K562 (cell line): ENCODE data around the gene DNM1. TPM values are rescaled to one million over a fixed set of nuclear protein-coding genes. Genes with fewer than 3 reads are reported as not detected.

Experiments
- ATAC-seq: fragments of 200-7000 bp; cut with Tn5 transposase; 3 replicates; pipeline ENCODE4 v1.9.1; 2020; ENCODE audit warnings: moderate library complexity
- BruUV-seq: library from RNA; stranded (reverse); fragments of 400-500 nt; replicated peaks from 2 replicates; lab custom pipeline; 2021; lab: Mats Ljungman, UMichigan
- CTCF ChIA-PET: fragments of 300-600 bp; formaldehyde crosslinking; extraction: SDS; loops from one replicate; lab custom pipeline; 2021; ENCODE audit warnings: low intra/inter-chr PET ratio; lab: Yijun Ruan, JAX
- POLR2A ChIA-PET: fragments of 300-600, 350-650 bp; sonication (Branson Sonifier 250); formaldehyde crosslinking; extraction: SDS; loops from one replicate; lab custom pipeline; 2021; ENCODE audit warnings: antibody characterized with exemption, inconsistent platforms; lab: Yijun Ruan, JAX
- DNase-seq, 4 experiments: peaks; one replicate each; pipeline versions ENCODE4 v3.0.0 to v3.0.0-alpha.2; 2011 to 2018; ENCODE audit warnings: low spot score in 3 of 4, mixed read lengths in 3 of 4; ENCODE audit errors: extremely low read depth in 1 of 4
- FAIRE-seq: peaks from 2 replicates; lab custom pipeline; 2011; peaks lifted over from hg19 to GRCh38; lab: Jason Lieb, UNC
- H2AFZ ChIP-seq: 2 replicates; pipeline ENCODE4 v1.6.0; 2011; ENCODE audit warnings: low read depth, low read length, control low read depth, inconsistent platforms
- H3K27ac ChIP-seq: fragments of 200-600 bp; 3 replicates; pipeline ENCODE4 v1.8.0; 2011; ENCODE audit warnings: low read depth, mild to moderate bottlenecking, control low read depth, inconsistent platforms, low read length, moderate library complexity, mixed read lengths; ENCODE audit errors: extremely low read depth
- H3K27me3 ChIP-seq, 2 experiments: fragments of 300-600 bp in 1 of 2; 2 replicates in 1 of 2; 3 replicates in 1 of 2; pipeline versions ENCODE4 v1.6.0 to v1.8.0; 2011; ENCODE audit warnings: inconsistent platforms in 2 of 2, low read length in 2 of 2, mild to moderate bottlenecking in 1 of 2, mixed read lengths in 1 of 2, moderate library complexity in 1 of 2; ENCODE audit not compliant: control insufficient read depth in 2 of 2, insufficient read depth in 2 of 2
- H3K36me3 ChIP-seq: fragments of 300-600 bp; 3 replicates; pipeline ENCODE4 v1.8.0; 2011; ENCODE audit warnings: mild to moderate bottlenecking, low read length, inconsistent platforms; ENCODE audit not compliant: control insufficient read depth, insufficient read depth
- H3K4me1 ChIP-seq, 2 experiments: fragments of 200-600 bp in 1 of 2; replicated peaks in 1 of 2; 2 replicates in 1 of 2; 3 replicates in 1 of 2; pipeline versions ENCODE4 v1.5.1 to v1.8.0; 2011; ENCODE audit warnings: inconsistent platforms in 2 of 2, low read length in 2 of 2, mild to moderate bottlenecking in 1 of 2, mixed read lengths in 1 of 2, moderate library complexity in 1 of 2; ENCODE audit not compliant: control insufficient read depth in 2 of 2, insufficient read depth in 2 of 2
- H3K4me2 ChIP-seq: 2 replicates; pipeline ENCODE4 v1.6.1; 2011; ENCODE audit warnings: low read length, control low read depth, inconsistent platforms, mixed read lengths; ENCODE audit not compliant: insufficient read depth
- H3K4me3 ChIP-seq: fragments of 200-600 bp; sonication (generic), shearing (Covaris generic); 2 replicates; pipeline ENCODE4 v1.5.1; 2016; ENCODE audit warnings: control low read depth, inconsistent platforms
- H3K79me2 ChIP-seq: fragments of 200-600 bp; 3 replicates; pipeline ENCODE4 v1.8.0; 2011; ENCODE audit warnings: low read length, inconsistent platforms; ENCODE audit not compliant: control insufficient read depth, insufficient read depth
- H3K9ac ChIP-seq, 2 experiments: 2 replicates each; pipeline versions ENCODE4 v1.6.0 to v1.6.1; 2011; ENCODE audit warnings: low read depth in 2 of 2, low read length in 2 of 2, control low read depth in 1 of 2, inconsistent platforms in 1 of 2, mild to moderate bottlenecking in 1 of 2, mixed read lengths in 1 of 2; ENCODE audit not compliant: insufficient read depth in 1 of 2
- H3K9me1 ChIP-seq: one replicate; pipeline ENCODE4 v1.6.0; 2011; ENCODE audit warnings: inconsistent platforms, mild to moderate bottlenecking, low read length, moderate library complexity; ENCODE audit not compliant: control insufficient read depth, insufficient read depth
- H3K9me3 ChIP-seq: replicated peaks from 2 replicates; pipeline ENCODE4 v1.5.1; 2011; ENCODE audit warnings: low read depth, low read length, inconsistent platforms; ENCODE audit not compliant: control insufficient read depth, insufficient read depth
- H4K20me1 ChIP-seq: replicated peaks from 2 replicates; pipeline ENCODE4 v1.6.1; 2011; ENCODE audit warnings: low read length, inconsistent platforms, mixed read lengths; ENCODE audit not compliant: control insufficient read depth, insufficient read depth
- CBX1 ChIP-seq: sonication (generic); IDR thresholded peaks from 2 replicates; pipeline ENCODE4 v1.6.1; 2016; ENCODE audit warnings: antibody characterized with exemption, low read depth, mild to moderate bottlenecking
- CEBPB ChIP-seq: fragments of 450-650 bp; IDR thresholded peaks from 2 replicates; pipeline ENCODE4 v1.6.1; 2016; ENCODE audit warnings: missing genetic modification characterization, missing compliant biosample characterization
- HSF4 ChIP-seq: fragments of 250-450 bp; sonication (Bioruptor Pico); IDR thresholded peaks from 2 replicates; pipeline ENCODE4 v2.1.2; 2022; ENCODE audit warnings: mild to moderate bottlenecking, moderate library complexity, borderline replicate concordance
- KLF6 ChIP-seq: fragments of 250-450 bp; sonication (Bioruptor Pico); IDR thresholded peaks from 2 replicates; pipeline ENCODE4 v1.4.0; 2020; ENCODE audit warnings: mild to moderate bottlenecking, moderate library complexity, borderline replicate concordance
- MAFK ChIP-seq: IDR thresholded peaks from 2 replicates; pipeline ENCODE4 v1.6.1; 2011; ENCODE audit warnings: low read length, improper control_type of control experiment
- OTX1 ChIP-seq: fragments of 450-650 bp; formaldehyde crosslinking; IDR thresholded peaks from 2 replicates; pipeline ENCODE4 v1.4.0; 2022; ENCODE audit warnings: mild to moderate bottlenecking
- PHF8 ChIP-seq: fragments of 200-600 bp; sonication (generic); IDR thresholded peaks from 2 replicates; pipeline ENCODE4 v1.6.1; 2012; ENCODE audit warnings: mixed run types, mild to moderate bottlenecking, inconsistent platforms, low read length, moderate library complexity, borderline replicate concordance
- PML ChIP-seq: IDR thresholded peaks from 2 replicates; pipeline ENCODE4 v1.6.1; 2012; ENCODE audit warnings: low read length, inconsistent platforms
- POLR2AphosphoS5 ChIP-seq: IDR thresholded peaks from 2 replicates; pipeline ENCODE4 v1.6.1; 2011; ENCODE audit warnings: mild to moderate bottlenecking, low read depth, low read length, moderate library complexity; ENCODE audit not compliant: control insufficient read depth, insufficient read depth
- POLR2B ChIP-seq: fragments of 450-650 bp; IDR thresholded peaks from 2 replicates; pipeline ENCODE4 v1.6.1; 2018; ENCODE audit warnings: low read depth; ENCODE audit not compliant: partially characterized antibody
- POLR2G ChIP-seq: fragments of 200-400 bp; formaldehyde crosslinking; IDR thresholded peaks from 2 replicates; pipeline ENCODE4 v1.6.1; 2017; ENCODE audit warnings: low read depth, mild to moderate bottlenecking, antibody characterized with exemption, low read length, moderate library complexity
- PPARD ChIP-seq: fragments of 250-450 bp; sonication (Bioruptor Pico); IDR thresholded peaks from 2 replicates; pipeline ENCODE4 v1.8.0; 2022; ENCODE audit warnings: inconsistent platforms, mild to moderate bottlenecking, moderate library complexity
- RBFOX2 ChIP-seq: fragments of 200-400 bp; formaldehyde crosslinking; IDR thresholded peaks from 2 replicates; pipeline ENCODE4 v1.6.1; 2017; ENCODE audit warnings: low read depth, mild to moderate bottlenecking, low read length, moderate library complexity
- RBM25 ChIP-seq: fragments of 200-400 bp; formaldehyde crosslinking; IDR thresholded peaks from 2 replicates; pipeline ENCODE4 v1.6.1; 2018; ENCODE audit warnings: low read length, low read depth, moderate library complexity; ENCODE audit not compliant: severe bottlenecking
- SUPT5H ChIP-seq: fragments of 450-650 bp; IDR thresholded peaks from 2 replicates; pipeline ENCODE4 v1.6.1; 2016
- ZFP36 ChIP-seq: fragments of 150-350 bp; IDR thresholded peaks from 2 replicates; pipeline ENCODE4 v1.6.1; 2018; ENCODE audit warnings: low read length, low read depth; ENCODE audit not compliant: partially characterized antibody
- ZNF436 ChIP-seq: fragments of 250-450, 450-650 bp; sonication (Bioruptor Pico); formaldehyde crosslinking; IDR thresholded peaks from 2 replicates; pipeline ENCODE4 v1.7.0; 2020; ENCODE audit warnings: mild to moderate bottlenecking
- WGBS: fragments of 100-300 bp; shearing (Covaris generic); methylation state at CpG from one replicate; pipeline ENCODE4 v1.1.6; 2016; ENCODE audit warnings: low coverage, mixed read lengths; ENCODE audit not compliant: insufficient coverage; ENCODE audit errors: missing lambda C conversion rate; 5-methylcytosine and 5-hydroxymethylcytosine counted together
- in situ Hi-C: fragments of 300-500 bp; cut with MboI; formaldehyde crosslinking; loops from 4 replicates; pipeline ENCODE4 v1.15.0; 2018; ENCODE audit warnings: inconsistent platforms, mixed read lengths
- intact Hi-C: fragments of 100-400 bp; cut with micrococcal nuclease; formaldehyde crosslinking; loops from 2 replicates; pipeline ENCODE4 v1.14.2; 2022
- polyA plus RNA-seq, 8 experiments: library from polyadenylated mRNA; depleted of rRNA in 4 of 8; stranded (reverse) in 5 of 8; unstranded in 3 of 8; fragments of >200 nt; fragmentation: Nextera tagmentation in 2 of 8; fragmentation: Illumina TruSeq in 1 of 8; extraction: Ambion mirVana in 2 of 8; extraction: Trizol in 1 of 8; gene quantifications; 2 replicates each; pipeline versions ENCODE4 v1.2.1 to v1.2.3, GENCODE V29; 2011 to 2014; ENCODE audit warnings: inconsistent platforms in 1 of 8, missing spikeins in 1 of 8
- total RNA-seq, 7 experiments: library from RNA; depleted of rRNA in 6 of 7; stranded (reverse); fragments of >200 nt in 6 of 7; fragmentation: Illumina TruSeq in 2 of 7; extraction: Trizol in 2 of 7; gene quantifications; 2 replicates each; pipeline versions ENCODE4 v1.2.1 to v1.2.3, GENCODE V29; 2011 to 2021; ENCODE audit warnings: low replicate concordance in 1 of 7
- TF ChIP-seq, protein P1 (sequence below): fragments of 250-450 bp; sonication (Bioruptor Pico); IDR thresholded peaks from 2 replicates; pipeline ENCODE4 v1.8.0; 2022; ENCODE audit warnings: inconsistent platforms, mild to moderate bottlenecking, moderate library complexity, borderline replicate concordance

The DNM1 gene
- total and polyA plus RNA-seq, 9 of the 15 experiments (the other 6 are each of a cell fraction or from before 2014, with no cell fraction given), result 0.39 to 23.1 (median 9.1) TPM

DNA sequence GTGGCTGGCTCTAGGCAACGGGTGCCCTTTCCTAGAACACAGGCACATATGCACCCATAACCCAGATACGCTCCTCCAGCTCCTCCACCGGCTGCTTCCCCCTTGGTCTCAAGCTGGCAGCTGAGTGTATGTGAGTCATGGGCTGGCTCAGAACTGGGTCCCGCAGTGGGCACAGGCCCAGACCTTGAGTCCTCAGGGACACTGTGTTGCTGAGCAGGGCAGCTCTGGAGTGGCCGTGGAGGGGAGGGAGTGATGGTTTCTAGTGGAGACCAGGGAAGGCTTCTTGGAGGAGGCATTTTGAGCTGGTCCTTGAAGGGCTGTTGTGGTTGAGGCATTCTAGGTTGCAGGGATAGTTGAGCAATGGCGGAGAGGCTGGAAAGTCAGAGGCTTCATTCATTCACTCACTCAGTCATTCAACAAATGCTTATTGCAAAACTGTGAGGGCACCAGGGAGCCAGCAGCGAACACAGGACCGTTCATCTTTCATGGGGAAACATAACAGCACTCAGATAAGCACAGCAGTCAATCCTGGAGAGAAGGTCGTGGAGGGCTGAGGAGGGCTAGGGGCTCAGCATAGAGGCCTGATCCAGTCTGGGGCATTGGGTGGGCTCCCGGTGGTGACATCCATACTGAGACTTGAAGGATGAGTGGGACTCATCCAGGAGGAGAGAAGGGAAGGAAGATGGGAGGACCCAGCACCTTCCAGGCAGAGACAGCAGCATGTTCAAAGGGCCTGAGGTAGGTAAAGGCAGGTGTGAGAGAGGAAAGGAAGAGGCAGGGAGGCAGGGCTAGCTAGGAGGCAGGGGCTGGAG lies 40.8 kb upstream of the DNM1 start:
- intact Hi-C loops (loop anchor here (5.0 kb wide), 1 partner anchor 45 kb away; no protein-coding TSS in a partner anchor), in situ Hi-C loops (no loop called here)
- POLR2A ChIA-PET, result interaction anchor here (0.6 to 11.0 kb wide), 9 partner anchors 11 to 148 kb away, joined by 3 to 155 read pairs (median 5); no protein-coding TSS in a partner anchor
- Histone ChIP-seq H2AFZ (no peak overlapping the region), H3K27me3 (no peaks in the 10 kb centered on the region), H3K4me1 (peaks cover 10 to 50% of the 10 kb centered on the region in 2 experiments), H3K4me3 (no peak overlapping the region), H3K9me1 (no peaks in the 10 kb centered on the region), H3K27ac (no peak overlapping the region), H3K4me2 (no peak overlapping the region), H3K9ac (peak overlapping the region in 1 of 2 experiments; percentile 26; a peak in 2 of 4 replicates), H3K79me2 (peaks cover 27% of the 10 kb centered on the region), H3K36me3 (peaks cover 51% of the 10 kb centered on the region), H4K20me1 (peaks cover 18% of the 10 kb centered on the region; the same call in 1 of the 2 replicates), H3K9me3 (no peaks in the 10 kb centered on the region)
- no TSS peak for BruUV-seq
- WGBS, result 86% methylated on average over 10 of the region's 10 CpGs
- CTCF ChIA-PET, result no interaction called here
- FAIRE-seq, result no peak
- no peak for DNase-seq
- no peak for ATAC-seq
- TF ChIP-seq POLR2G (peak; percentile 38; the same call in 1 of the 2 replicates), RBFOX2 (peak; percentile 35; the same call in 1 of the 2 replicates), ZFP36 (peak; percentile 97), CBX1 (no peak), HSF4 (CRISPR knock-in tag) (no peak), ZNF436 (peak; percentile 66; the same call in 1 of the 2 replicates), POLR2AphosphoS5 (peak; percentile 16), SUPT5H (peak; percentile 49; the same call in 1 of the 2 replicates), RBM25 (no peak), CEBPB (tag) (0 out of 2 replicates have a peak, but pooled peaks have one; percentile 7), PHF8 (peak; percentile 5; the same call in 1 of the 2 replicates), MAFK (0 out of 2 replicates have a peak, but pooled peaks have one; percentile 8), POLR2B (peak; percentile 35), OTX1 (CRISPR knock-in tag) (0 out of 2 replicates have a peak, but pooled peaks have one; percentile 0), KLF6 (no peak), PPARD (no peak), PML (peak; percentile 17; the same call in 1 of the 2 replicates)
- TF ChIP-seq, protein P1, sequence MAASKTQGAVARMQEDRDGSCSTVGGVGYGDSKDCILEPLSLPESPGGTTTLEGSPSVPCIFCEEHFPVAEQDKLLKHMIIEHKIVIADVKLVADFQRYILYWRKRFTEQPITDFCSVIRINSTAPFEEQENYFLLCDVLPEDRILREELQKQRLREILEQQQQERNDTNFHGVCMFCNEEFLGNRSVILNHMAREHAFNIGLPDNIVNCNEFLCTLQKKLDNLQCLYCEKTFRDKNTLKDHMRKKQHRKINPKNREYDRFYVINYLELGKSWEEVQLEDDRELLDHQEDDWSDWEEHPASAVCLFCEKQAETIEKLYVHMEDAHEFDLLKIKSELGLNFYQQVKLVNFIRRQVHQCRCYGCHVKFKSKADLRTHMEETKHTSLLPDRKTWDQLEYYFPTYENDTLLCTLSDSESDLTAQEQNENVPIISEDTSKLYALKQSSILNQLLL (CRISPR knock-in tag), result 0 out of 2 replicates have a peak, but pooled peaks have one; percentile 20
